ENCODE measurements around the gene ANKRD29.

ANKRD29 gene

GRCh38 chr18:23612434-23613090 is 50.1 kb downstream of the ANKRD29 start:
- DNase-seq, result no peak

GRCh38 chr18:23609390-23610023 is 53.2 kb downstream of the ANKRD29 start:
- no peak for DNase-seq

- DNase-seq, result no peak
Measured at GRCh38 chr18:23608211-23608610, 54.5 kb downstream of the ANKRD29 start.

GRCh38 chr18:23605941-23606340 is 56.8 kb downstream of the ANKRD29 start:
- no peak for DNase-seq

GRCh38 chr18:23599809-23600208 is 62.9 kb downstream of the ANKRD29 start:
- no peak for DNase-seq

- DNase-seq, result no peak
Measured at GRCh38 chr18:23596183-23596582, 66.5 kb downstream of the ANKRD29 start.

- no peak for DNase-seq
Measured at GRCh38 chr18:23595591-23595990, 67.1 kb downstream of the ANKRD29 start.

- DNase-seq, result no peak
Measured at GRCh38 chr18:23593720-23594119, 69.0 kb downstream of the ANKRD29 start.

- no peak for DNase-seq
Measured at GRCh38 chr18:23592911-23593310, 69.8 kb downstream of the ANKRD29 start.

- no peak for DNase-seq
Measured at GRCh38 chr18:23591011-23591410, 71.7 kb downstream of the ANKRD29 start.

GRCh38 chr18:23588836-23589560 is 73.7 kb downstream of the ANKRD29 start:
- DNase-seq, result no peak

GRCh38 chr18:23587220-23587642 is 75.5 kb downstream of the ANKRD29 start:
- no peak for DNase-seq

GRCh38 chr18:23586249-23587196 is 76.2 kb downstream of the ANKRD29 start, which contains the start of gene NPC1:
Gene NPC1, minus strand, starts transcription at chr18:23586506. Its CDS starts 163 bp downstream, at chr18:23586343.
- peak; percentile 92 for DNase-seq

GRCh38 chr18:23585897-23586248 is 76.8 kb downstream of the ANKRD29 start:
- DNase-seq, result no peak

- no peak for DNase-seq
Measured at GRCh38 chr18:23585007-23585871, 77.5 kb downstream of the ANKRD29 start.

GRCh38 chr18:23584019-23584983 is 78.4 kb downstream of the ANKRD29 start:
- DNase-seq, result peak; percentile 58

- peak; percentile 82 for DNase-seq
Measured at GRCh38 chr18:23583071-23583865, 79.4 kb downstream of the ANKRD29 start.

GRCh38 chr18:23580677-23581367 is 81.9 kb downstream of the ANKRD29 start:
- no peak for DNase-seq
